Right renal pelvis (tissue), 4 donors: ENCODE results near the gene GFOD1. TPM values are rescaled to one million over a fixed set of nuclear protein-coding genes. Genes with fewer than 3 reads are reported as not detected.
"Not testable (repeated sequence)": the region's sequence is repeated elsewhere in the genome, so short reads cannot be mapped to it uniquely, and the experiment has no call there.

Source experiments
- DNase-seq, 4 donors: peaks; one replicate each; pipeline ENCODE4 v3.0.0-alpha.2; 2013; ENCODE audit warnings: low read depth in 4 of 4, low spot score in 3 of 4, missing footprints in 1 of 4
- polyA plus RNA-seq, 4 donors: library from polyadenylated mRNA; unstranded; fragments of 120-200 nt; gene quantifications; one replicate each; pipeline ENCODE4 v1.2.1, GENCODE V29; 2013; ENCODE audit not compliant: insufficient read length in 4 of 4

Gene GFOD1
- polyA plus RNA-seq, 4 donors = 1.3 to 2.1 (median 1.7) TPM

DNA sequence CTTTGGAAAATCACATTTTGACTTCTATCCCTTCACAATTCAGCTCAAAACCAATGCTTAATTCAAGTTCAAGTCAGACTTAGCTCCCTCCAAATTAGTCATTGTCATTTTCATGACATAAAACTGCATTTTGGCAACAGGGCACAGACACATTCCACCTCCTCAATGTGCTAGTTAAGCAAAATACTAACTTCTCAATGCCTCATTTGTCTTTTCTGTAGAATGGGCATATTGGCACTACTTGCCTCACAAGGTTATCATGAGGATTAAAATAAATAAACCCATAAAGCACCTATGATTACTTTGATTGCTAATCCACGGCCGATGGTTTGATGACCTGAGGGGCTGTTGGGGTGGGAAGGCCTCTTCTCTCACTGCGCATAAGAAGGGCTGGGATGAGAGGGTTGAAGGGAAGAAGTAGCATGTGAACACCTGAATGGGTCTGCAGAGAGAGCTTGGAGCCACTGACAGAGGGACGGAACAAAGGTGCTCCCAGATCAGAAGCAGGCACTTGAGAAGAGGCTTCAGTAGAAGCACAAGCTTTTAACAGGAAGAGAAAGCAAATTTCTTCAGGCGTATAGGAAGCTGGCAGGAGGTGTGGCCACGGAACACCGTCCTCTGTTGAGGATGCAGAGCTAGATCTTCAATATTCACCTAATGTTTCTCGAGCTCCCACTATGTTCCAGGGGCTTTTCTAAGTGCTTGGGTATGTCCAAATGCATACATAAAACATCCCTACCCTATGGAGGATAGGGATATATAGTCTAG is 147.4 kb downstream of the GFOD1 start:
- DNase-seq = no peak

DNA sequence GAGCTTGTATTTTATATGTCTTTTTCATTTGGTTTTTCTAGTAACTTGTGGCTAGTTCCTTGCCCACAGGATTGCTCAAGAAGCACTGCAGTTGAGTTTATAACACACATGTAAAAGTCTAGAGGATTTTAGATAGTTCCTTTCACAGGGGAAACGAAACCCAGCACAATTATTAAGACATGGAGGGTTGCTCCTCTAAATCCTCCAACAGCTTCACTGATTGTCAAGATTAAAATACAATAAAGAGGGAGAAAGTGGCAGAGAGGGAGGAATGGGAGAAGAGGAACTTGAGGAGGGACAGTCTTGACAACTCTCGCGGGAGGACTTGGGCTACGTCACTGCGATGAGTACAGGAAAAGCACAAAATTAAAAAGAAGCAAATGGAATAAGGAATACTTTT is 149.4 kb downstream of the GFOD1 start:
- DNase-seq = no peak

DNA sequence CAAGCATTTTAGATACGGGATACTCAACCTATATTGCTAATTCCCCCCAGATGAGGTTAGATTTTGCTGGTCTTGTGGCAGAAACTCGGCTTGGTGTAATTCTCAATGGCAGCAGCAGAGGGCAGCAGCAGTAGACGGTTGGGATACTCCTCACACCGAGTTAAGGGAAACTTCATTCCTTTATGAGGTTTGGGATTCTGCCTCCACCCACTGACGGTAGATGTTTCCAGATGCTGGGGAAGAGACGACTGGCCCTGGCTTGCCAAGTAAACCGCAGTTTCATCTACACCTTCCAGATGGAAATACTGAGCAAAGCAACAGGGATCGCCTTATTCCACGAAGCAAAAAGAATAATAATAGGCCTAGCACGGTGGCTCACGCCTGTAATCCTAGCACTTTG is 150.8 kb downstream of the GFOD1 start:
- DNase-seq = peak in 3 of 4 donors; percentile 48 to 71 (median 61)

DNA sequence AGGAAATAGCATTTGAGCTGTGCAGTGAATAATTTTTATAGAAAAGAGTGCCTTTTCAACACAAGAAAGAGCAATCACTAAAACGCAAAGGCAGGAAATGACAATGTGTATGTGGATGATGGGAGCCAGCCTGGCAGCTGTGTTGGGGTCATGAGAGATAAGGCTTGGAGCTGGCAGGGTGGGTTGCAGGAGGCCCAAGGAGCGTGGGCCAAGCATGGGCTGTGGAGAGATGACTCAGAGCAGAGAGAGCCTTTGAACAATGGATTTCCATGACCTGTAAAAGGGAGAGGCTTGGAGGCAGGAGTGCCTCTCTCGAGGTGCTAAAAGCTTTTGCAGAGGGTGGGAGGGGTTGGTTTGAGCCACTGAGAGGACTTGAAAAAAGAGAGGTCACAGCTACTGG is 152.4 kb downstream of the GFOD1 start:
- no peak for DNase-seq

DNA sequence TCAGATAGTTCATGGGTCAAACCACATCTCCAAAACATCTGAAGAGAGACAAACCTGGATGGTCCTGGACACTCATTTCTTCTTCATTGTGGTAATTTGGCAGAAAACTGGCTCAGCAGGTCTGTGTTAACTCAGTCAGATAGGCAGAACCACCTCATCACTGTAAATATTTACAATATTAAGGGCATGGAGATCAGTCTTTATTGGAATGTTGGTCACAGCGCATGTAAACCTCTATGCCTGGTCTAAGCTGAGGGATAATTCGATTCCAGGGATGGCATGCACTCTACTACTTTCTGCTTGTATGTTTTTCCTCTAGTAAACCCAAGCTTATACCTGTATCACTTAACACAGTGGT is 155.1 kb downstream of the GFOD1 start:
- no peak for DNase-seq

DNA sequence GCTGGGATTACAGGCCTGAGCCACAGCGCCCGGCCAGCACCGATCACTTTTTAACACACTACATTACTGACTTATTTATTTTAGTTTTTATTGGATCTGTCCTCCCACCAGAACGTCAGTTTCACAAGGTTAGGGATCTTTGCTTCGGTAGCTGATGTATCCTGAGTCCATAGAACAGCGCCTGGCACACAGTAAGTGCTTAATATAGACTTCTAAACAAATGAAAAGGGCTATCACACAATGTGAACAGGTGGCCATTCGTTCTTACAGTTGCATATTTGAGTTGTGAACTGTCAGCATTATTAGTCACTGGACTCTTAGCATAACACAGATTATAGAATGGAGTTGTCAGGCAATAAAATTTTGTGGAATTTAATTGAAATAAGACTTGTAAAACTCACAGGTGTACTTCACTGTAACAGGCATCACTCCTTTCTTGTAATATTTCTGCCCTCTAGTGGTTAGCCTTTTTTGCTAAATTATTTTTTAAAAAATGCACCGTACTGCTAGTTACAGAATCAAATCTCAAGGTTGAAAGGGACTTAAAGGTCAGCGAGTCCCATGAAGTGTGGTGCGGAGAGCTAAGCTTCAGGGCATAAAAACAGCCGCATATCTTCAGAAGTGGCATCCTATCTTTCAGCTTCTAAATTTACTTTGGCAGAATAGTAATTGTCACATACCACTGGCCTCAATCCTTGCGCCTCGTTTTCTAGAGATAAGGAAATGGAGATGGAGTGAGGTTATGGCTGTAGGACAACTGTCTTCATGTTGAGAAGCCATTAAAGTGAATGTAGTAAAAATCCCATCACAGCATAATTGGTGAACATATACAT is 155.7 kb downstream of the GFOD1 start:
- no peak for DNase-seq

DNA sequence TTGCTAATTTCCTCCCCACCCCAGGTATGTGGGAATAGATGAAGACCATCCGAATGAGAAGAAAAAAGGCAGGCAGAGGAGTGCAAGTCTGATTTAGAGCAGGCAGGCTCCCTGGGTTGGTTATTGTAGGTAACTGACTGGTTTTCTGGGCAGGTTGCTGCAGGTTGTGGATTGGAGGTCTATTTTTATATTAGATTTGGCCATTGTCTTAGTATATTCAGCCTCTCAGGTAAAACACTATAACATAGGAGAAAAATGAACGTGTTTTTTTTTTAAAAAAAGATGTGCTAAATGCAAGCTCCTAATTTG is 158.6 kb downstream of the GFOD1 start:
- no peak for DNase-seq

DNA sequence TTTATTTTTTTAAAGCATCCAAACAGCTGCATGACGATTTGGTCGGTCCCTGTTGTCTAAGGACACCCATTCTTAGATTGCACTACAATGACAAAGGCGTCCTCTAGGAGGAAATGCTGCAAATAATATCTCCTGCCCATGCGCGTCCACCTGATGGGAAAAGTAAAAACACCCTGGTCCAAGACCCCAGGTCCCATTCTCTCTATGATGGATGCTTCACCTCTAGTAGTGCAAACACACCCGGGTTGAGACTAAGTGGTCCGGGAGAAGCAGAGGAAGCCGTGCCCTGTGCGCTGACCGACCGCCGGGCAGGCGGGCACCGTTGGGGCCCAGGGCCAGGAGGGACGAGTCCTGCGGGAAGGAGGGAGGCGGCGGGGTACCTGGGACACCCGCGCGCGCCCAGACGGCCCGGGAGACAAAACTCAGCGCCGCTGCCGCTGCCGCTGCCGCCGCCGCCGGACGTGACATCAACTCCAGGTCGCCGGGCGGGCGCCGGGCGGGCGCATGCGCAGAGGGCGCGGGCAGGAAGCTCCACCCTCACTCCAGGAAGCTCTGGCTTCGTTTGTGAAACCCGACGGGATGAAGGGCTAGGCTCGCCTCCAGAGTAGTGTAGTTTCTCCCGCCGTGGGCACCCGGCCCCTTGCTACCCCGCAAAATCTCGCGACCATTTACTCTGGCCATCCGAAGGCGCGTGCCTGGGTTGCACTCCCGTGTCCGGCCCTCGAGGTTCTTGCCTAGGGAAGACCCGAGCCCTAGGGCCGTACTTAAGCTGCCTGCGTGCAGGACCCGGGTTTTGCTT is 159.1 kb downstream of the GFOD1 start, which contains the start of gene TBC1D7:
TSS of gene TBC1D7 (minus strand) at position 462 of the 799 bp plus-strand sequence. CDS start 1,639 bp downstream, outside the sequence.
- DNase-seq = peak; percentile 77 to 87 (median 82)

DNA sequence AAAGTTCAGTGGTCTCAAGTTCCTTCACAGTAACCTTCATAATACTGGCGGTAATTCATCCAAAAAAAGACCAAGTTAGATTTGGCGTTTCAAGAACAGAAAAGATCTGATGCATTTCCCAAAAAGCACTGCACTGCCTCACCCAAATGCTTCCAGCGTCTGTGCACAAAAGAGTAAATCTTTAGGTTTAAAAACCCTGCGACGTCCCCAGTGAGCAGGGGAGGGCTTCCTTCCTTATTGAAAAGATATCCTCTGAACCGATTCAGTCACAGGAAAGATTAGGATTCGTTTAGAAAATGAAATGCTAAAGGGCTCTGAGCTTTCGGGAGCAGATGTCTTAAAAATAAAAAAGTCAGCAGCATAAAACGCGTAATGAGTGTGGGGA is 159.7 kb downstream of the GFOD1 start:
- no peak for DNase-seq

DNA sequence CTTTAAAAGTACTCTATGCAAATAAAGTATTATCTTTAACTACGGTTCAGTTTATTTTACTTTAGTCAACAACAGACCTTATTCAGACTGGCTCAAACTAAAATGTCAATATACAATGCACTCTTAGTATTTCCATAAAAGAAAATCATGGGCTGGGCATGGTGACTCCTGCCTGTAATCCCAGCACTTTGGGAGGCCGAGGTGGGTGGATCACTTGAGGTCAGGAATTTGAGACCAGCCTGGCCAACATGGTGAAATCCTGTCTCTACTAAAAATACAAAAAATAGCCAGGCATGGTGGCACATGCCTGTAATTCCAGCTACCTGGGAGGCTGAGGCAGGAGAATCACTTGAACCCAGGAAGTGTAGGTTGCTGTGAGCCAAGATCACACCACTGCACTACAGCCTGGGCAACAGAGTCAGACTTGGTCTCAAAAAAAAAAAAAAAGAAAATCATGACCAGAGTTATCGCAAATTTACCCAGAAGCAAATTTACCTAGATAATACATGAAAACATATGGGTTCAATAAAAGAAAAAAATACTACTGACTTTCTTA is 161.3 kb downstream of the GFOD1 start:
- DNase-seq = not testable (repeated sequence)

DNA sequence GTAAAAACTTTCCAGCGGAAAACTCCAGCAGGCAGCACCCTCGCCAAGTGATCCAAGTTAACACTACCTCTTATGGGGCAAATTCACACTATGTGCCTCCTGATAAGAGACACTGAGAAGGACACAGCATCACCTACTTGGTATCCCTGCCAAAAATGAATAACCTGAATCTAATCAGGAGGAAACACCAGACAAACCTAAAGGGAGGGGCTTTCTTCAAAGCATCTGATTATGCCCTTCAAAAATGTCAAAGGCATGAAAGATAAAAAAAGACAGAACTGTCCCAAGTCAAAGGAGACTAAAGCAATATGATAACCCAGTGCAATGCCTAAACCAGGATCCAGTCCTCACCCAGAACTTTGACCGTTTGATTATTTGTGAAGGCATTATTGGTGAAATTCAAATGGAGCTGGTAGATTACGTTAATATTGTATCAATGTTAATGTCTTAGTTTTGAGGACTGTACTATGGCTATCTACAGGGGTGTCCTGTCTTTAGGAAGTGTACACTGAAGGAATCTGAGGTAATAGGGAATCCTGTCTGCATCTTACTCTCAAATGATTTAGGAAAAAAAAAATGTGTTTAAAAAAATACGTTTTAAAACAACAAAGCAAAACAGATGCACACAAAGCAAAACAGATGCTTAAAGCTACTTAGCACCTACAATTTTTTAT is 167.4 kb downstream of the GFOD1 start:
- DNase-seq = no peak

DNA sequence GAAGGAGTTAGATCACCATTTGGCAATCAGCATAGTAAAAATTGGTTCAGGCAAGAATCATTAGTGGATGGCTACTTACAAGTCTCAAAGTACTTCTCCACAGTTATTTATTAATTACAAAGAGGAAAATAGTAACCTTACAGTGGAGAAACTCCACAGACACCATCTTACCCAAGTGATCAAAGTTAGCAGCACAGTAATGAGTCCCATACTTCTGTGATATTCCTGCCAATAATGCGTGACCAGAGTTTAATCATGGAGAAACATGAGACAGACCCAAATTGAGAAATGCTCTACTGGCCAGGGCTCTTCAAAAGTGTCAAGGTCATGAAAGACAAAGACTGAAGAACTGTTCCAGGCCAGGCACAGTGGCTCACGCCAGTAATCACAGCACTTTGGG is 168.6 kb downstream of the GFOD1 start:
- DNase-seq = no peak

DNA sequence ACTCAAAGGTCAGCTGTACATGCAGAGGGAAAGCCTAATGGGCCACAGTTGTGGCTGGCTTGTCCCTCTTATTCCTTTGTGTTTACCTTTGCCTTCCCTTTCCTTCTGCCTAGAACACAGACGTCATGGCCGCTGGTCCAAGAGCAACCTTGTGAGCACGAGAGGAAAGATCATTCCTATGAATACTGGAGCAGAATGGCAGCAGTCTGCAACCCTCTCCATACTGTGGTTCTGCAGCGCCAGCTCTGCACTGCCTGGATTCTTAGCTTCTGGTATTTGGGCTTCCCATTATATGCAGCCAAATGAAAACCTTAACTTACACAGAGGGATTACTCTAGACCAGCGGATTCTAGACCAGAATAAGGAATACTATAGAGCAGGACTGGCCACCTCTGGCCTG is 171.5 kb downstream of the GFOD1 start:
- DNase-seq = no peak

DNA sequence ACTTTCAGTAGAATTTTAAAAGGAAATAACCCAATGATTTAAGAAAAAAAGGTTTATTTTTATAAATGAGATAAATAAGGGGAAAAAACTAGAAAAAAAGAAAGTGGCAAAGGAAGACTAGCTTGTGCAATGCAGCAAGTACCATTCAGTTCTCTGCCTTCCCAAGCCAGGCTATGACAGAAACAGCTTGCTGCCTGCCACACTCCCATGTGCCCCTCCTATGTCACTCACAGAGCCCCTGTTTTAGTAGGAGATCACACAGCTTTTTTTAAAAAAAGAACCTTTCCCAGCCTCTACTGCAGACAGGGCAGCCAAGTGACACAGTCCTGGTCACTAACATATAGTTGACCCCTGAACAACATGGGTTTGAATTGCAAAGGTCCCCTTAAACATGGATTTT is 172.6 kb downstream of the GFOD1 start:
- DNase-seq = no peak

DNA sequence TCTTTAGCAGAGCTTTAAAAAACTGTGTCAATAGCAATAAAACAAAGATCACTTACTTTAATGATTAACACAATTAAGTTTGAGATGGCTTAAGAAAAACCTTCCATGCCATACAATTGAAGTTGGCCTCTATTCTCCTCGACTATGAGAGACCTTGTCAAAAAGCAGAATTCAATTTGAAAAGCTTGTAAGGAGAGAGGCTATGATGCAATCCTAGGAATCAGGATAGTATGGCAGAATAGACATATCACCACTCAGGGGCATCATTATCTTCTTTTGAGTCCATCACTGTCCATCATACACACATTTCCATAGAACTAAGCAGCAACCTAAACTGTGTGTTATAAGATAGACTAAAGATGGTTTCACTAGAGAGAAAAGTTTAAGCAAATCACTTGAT is 176.2 kb downstream of the GFOD1 start:
- DNase-seq = no peak

DNA sequence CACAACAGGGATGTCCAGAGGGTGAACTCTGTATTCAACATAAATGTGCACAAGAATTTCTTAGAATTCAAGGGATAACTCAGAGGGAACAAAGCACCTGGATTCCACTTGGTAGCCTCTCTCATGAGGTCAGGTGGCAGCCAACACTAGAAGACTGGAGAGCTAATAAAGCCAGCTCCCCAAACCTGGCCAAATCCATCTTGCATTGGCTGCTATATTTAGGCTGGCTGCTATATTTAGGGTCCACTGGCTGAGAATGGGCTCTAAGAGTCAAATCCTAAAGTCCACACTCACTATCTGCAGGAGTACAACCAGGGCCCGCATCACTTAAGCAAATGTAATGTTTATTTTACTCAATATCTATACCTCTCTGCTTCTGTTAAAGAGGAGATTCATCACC is 179.1 kb downstream of the GFOD1 start:
- no peak for DNase-seq
